Smooth muscle cell of the brain vasculature (primary cell): ENCODE measurements around the gene PTPN7.

Experiments
- DNase-seq: peaks from one replicate; pipeline ENCODE4 v3.0.0-alpha.2; 2012; ENCODE audit warnings: low read depth, low spot score

Gene PTPN7

DNA sequence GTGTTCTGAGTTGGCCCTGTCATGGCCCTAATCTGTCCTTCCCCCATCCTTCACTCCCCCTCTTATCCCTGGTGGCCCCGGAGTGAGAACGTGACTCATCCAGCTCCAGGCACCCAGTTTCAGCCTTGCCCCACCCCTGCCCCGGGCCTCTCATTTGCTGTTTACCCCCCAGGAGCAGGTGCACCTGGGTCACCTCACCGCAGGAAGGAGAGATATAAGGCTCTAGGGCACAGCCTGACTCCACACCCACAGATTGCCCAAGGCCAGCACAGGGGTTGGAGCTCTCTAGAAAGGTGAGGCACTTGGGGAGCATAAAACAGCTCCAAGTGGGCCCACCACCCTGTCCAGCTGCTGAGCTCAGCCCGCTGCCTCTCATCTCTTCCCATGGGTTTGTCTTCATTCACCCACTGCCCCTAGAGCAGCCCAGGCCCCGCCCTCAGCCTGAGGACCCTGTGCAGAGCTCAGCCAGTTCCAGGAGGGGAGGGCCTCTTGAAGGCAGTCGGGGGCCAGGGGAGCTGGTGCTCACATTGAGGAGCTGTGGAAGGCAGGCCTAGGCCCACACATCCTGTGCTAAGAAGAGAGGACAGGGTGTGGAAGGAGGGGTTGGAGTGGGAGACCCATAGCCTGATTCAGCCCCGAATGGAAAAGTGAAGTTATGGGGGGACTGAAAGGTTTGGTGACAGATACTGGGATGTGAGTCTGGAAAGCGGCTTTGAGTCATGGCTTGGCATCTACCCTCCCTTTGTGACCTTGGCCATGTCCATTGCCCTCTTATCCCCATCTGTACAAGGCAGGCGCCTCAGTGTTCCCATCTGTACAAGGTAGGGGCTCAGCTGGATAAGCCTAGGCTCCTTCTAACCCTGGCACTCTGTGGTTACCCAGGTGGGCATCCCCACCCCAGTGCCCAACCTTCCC is 53.8 kb downstream of the PTPN7 start:
- no peak for DNase-seq

GRCh38 chr1:202105571-202106339 is 54.6 kb downstream of the PTPN7 start:
- no peak for DNase-seq

DNA sequence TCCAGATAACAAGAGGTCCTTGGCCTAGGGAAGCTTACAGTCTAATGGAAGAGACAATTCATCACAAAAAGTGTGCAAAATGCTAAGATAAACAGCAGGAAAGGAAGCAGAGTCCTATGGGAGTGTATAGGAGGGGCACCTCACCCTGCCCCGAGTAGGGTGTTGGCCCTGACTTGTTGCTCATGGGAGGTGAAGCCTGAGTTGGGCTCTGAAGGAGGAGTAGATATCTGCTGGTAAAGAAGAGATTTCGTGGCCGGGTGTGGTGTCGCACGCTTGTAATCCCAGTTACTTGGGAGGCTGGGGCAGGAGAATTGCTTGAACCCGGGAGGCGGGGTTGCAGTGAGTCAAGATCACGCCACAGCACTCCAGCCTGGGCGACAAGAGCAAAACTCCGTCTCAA is 56.3 kb downstream of the PTPN7 start:
- no peak for DNase-seq

- DNase-seq = no peak
Measured at GRCh38 chr1:202101184-202101583, 59.2 kb downstream of the PTPN7 start.
